Hindlimb muscle (tissue), 1 donor: ENCODE results near the gene TJAP1. TPM values are rescaled to one million over a fixed set of nuclear protein-coding genes. Genes with fewer than 3 reads are reported as not detected.
"Not testable (repeated sequence)": the region's sequence is repeated elsewhere in the genome, so short reads cannot be mapped to it uniquely, and the experiment has no call there.

ENCODE experiments used
- DNase-seq: peaks from one replicate; pipeline ENCODE4 v3.0.0-alpha.2; 2013
- polyA plus RNA-seq: library from polyadenylated mRNA; unstranded; fragments of 120-200 nt; gene quantifications from one replicate; pipeline ENCODE4 v1.2.1, GENCODE V29; 2013; ENCODE audit not compliant: insufficient read length

TJAP1 gene
- polyA plus RNA-seq, 1 donor, result 32.4 TPM

DNA sequence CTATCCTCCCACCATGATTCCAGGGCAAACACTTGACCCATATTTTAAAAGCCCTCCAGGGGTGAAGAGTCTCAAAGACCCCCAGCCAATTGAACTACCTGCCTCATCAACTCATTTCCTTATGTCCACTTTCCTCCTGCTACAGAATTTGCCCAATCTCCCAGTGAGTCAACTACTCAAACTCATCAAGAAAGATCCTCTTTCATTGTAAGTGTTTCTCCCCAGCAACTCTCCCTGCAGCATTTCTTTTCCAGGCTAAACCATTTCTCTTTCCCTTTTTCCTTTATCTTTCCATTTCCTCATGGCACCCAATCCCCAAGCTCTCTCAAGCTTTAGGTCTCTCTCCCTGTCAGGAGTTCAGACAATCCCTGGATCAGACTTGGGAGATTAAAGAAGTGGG is 23.5 kb upstream of the TJAP1 start:
- DNase-seq, result no peak

DNA sequence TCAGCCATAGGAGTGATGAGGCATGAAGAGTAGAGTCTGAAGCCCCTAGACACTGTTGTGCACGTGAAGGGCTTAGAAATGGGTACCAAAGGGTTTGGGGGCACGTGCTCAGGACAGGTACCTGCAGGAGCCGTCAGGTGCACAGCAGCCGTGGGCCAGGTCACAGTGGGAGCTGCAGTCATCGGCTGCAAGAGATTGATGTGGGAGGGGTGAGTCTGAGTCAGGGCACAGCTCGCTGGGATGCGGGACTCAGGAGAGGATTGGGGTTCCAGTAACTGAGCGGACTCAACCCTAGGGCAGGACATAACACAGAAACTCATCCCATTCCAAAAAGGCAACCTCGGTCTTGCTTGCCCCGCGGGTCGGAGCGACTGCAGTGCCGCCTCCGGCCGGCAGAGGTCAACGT is 23.1 kb upstream of the TJAP1 start:
- DNase-seq, result no peak

DNA sequence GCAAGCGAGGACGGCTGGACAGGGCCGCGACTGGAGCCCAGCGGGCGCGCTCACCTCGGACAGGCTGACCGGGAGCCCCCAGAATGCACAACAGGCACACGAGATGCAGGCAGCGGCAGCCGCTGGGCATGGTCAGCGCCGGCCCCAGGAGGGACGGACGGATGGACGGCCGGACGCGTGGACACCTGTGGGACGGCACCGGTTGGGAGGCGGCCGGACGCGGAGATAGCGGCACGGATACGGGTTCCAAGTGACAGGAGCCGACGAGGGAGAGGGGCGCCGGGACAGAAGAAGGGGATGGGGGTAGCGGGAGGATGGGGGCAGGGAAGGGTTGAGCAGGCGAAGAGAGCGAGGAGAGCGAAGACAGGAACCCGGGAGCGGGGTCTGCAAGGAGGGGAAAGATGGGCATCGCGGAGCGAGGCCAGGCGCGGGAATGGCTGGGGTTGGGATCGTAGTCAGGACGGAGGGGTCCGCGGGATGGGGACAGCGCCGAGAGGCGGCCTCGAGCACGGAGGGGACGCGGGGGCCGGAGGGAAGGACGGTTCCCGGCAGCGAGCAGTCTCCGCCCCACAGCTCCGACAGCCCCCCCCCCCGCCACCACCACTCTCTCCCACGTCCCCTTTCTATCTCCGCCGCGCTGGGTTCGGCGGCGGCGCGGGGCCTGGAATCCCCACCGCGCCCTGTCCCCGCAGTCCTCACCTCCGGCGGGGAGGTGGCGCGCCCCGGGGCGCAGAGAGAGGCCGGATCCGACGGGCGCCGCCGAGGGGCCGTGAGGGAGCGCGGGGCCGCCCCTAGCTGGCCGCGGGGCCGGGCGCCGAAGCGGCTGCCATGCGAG is 22.5 kb upstream of the TJAP1 start:
- DNase-seq, result peak; percentile 87

DNA sequence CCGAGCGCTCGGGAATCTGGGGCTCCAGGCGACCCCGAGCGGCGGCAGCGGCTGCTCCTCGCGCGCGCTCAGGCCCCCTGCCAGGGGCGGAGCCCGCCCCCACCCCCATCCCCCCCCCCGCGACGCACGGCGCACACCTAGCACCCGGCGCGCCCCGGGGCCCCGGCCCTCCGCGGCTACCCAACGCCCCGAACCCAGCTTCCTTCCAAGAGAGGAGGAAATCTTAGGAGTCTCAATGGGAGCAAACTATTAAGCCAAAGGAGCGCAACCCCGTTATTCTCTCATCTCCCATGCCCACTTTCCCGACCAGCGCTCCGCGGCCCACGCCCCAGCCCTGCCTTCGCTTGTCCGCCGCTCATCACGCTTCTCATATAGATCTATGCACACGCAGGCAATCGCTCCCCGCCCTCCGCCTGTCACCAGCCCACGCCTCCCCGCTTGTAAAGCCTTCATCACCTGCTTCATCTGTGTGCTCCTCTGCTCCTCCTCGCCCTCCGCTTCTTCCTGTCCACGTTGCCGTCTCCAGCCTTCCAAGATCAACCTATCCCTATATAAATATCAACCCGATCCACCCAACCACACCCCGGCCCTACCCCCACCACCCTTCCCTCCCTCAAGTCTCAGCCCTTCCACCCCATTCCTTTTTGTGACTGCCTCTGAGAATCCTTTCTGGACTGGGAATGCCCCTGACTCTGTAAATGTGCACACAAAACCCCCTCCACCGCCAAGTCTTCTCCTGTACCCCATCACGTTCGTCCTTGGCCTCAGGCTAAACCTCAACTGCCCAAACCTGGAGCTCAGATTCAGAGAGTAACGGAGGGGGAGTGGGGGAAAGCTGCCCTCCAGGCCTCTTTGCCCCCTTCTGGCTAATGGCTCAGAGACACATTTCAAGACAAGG is 21.6 kb upstream of the TJAP1 start, which contains the start of gene DLK2:
Gene DLK2 (minus strand): TSS at position 18 of the 898 bp plus-strand sequence. CDS start 723 bp downstream, outside the sequence.
- no peak for DNase-seq

DNA sequence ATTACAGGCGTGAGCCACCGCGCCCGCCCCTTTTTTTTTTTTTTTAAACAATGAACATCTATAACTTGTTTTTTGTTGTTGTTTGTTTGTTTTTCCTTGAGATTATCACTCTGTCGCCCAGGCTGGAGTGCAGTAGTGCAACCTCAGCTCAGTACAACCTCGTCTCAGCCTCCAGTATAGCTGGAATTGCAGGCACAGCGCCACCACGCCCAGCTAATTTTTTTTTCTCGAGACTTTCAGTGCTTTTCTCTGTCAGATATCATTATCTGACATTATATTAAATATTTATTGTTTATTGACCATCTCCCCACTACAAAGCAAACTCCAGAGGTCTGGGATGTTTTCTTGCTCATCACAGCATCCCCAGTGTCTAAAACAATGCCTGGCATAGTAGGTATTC is 19.7 kb upstream of the TJAP1 start:
- DNase-seq, result no peak

DNA sequence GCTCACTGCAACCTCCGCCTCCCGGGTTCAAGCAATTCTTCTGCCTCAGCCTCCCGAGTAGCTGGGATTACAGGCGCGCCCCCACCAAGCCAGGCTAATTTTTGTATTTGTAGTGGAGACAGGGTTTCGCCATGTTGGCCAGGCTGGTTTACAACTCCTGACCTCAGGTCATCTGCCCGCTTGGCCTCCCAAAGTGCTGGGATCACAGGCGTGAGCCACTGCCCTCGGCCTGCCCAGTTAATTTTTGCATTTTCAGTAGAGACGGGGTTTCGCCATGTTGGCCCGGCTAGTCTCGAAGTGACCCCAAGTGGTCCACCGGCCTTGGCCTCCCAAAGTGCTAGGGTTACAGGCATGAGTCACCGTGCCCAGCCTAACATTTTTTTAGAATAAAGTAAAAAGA is 19.2 kb upstream of the TJAP1 start:
- DNase-seq, result not testable (repeated sequence)

DNA sequence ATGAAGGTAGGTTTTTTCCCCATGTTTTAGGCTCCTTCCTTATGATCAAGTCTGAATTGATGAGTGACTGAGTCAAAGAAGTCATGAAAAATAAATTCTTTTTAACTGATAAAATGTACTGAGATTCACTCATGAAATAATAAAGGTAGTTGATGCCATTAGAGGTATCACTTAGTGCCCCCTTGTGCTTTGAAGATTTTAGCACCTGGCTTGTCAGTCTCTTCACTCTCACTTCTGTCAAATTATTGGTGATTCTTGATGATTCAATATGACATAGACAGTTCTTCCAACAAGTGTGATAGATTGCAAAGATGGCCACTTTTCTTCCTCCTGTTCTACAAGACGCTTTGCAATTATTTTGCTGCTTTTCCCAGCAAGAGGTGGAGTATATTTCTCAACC is 17.8 kb upstream of the TJAP1 start:
- DNase-seq, result no peak

DNA sequence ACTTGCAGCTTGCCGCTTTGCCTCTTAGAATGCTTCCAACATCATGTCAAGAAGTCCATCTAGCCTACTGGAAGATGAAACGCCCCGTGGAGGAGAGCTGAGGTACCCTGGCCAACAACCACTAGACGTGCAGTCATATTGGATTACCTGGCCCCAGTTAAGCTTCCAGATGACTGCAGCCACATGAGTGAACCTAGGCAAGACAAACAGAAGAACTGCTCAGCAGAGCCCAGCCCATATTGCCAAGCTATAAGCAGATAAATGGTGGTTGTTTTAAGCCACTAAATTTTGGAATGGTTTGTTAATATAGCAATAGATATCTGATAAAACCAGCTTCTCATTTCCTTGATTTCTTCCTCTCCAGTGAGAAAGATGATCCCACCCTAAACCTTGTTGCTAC is 17.3 kb upstream of the TJAP1 start:
- DNase-seq, result no peak

DNA sequence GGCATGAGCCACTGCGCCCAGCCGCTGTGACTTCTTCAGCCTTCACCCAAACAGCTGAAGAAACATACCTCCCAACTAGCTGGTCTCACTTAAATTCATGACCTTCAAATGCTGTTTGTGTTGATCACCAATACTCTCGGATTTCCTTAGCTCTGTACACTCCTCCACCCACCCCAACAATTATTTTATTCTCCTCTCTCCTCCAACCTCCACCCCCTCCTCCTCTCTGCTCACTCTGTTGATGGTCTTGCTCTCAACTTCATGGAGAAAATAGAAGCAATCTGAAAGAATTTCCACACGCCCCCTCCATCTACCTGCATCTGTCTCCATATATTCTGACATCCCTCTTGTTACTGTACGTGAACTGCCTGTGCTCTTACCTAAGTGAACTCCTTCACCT is 15.4 kb upstream of the TJAP1 start:
- no peak for DNase-seq

DNA sequence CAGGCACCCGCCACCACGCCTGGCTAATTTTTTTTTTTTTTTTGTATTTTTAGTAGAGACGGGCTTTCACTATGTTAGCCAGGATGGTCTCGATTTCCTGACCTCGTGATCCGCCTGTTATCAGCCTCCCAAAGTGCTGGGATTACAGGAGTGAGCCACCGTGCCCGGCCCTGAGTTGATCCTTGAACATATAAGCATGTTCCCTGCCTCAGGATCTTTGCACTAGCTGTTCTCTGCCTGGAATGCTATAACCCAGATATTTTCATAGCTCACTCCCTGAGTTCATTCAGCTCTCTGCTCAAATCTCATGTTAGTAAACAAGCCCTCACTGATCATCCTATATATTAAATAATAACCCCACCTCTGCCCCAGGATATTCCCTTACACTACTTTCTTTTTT is 13.0 kb upstream of the TJAP1 start:
- DNase-seq, result no peak

DNA sequence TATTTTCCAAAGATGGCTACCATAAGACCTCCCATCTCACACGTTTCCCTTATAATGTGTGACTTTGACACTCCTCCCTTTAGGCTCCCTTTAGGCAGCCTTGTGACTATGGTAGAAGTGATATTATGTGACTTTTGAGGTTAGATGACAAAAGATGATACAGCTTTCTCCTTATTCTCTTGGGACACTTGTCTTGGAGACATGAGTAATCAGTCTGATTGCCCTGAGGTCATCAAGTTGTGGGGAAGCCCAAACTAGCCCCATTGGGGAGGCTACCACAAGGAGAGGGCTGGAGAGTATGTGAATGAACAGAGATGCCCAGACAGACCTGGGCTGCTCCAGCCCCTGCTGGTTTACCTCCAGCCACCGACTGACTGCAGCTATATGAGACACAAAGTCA is 11.4 kb upstream of the TJAP1 start:
- no peak for DNase-seq

DNA sequence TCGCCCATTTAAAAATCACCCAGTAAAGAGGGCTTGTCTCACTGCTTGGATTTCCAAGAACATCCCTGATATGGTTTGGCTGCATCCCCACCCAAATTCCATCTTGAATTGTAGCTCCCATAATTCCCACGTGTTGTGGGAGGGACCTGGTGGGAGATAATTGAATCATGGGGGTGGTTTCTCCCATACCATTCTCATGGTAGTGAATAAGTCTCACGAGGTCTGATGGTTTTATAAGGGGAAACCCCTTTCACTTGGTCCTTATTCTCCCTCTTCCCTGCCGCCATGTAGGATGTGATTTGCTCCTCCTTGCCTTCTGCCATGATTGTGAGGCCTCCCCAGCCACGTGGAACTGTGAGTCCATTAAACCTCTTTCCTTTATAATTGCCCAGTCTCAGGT is 10.1 kb upstream of the TJAP1 start:
- DNase-seq, result not testable (repeated sequence)

DNA sequence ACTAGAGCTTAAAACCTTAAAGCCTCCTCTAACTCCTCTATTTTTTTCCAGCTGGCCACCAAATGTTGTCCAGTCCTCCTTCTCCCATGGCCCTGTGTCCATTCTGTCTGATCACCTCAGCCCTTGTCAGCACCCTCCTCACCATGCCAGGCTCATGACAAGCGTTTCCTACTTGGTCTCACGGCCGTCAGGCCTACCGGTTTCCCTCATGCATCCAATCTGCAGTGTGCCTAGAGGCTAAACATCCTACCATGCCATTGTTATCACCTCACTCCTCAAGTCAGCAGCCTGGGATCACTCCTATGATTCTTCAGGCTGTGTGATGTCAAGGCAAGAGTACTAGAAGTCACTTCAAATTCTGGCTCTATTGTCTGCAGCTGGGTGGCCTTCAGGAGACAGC is 9.6 kb upstream of the TJAP1 start:
- DNase-seq, result no peak

DNA sequence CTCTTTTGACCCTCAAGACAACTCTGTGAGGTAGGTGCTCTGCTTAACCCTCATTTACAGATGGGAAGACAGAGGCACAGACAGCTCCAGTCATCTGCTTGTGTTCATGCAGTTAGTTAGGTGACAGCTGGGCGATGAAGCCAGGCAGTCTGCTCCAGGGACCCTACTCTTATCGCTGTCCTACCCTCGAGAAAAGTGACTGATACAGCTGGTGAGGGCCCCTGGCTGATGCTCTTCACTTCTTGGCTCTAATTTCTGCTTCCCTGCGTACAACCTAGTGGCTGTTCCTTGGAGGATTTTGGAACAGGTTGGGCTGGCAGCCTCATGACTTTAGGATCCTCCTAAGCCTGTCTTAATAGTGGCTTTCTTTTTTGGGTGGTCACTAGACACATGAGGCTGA is 9.1 kb upstream of the TJAP1 start:
- no peak for DNase-seq

DNA sequence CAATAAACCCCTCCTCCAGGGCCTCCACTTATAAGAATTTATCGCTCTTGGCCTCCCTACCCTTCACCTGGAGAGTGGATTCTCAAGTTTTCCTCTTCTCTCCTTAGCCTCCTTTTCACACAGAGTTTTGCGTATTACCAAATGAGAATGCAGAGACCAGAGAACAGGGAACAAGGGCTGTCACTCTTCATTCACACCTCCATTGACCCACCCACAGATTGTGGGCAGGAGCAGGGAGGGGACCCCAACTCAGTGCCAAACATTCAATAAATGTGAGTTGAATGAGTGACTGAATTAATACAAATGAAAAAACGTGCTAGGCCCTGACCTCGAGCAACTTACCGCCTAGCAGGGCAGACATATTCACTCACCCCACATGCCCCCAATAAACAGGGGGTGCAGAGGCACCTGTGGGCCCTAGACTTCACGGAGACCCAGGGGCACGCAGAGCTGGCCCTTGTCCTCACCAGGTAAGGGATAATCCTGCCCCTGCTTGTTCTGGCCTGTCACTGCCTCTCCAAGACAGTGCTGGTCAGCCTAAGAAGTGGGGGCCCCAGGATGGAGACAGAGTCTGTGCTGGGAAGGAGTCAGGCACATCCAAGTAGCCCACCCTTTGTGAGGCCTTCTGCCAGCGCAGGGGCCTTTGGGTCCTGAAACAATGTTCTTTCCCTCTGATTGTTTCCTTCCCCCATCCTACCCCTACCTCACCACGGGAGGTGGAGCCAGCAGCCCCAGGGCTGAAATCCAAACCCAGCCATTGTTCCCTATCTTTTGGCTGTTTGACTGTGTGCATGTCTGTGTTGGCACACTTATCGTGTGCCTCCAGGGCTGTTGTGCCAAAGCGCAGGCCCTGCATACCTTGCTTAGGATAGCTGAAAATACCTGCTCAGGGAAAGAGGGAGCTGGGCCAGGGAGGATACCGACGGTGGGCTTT is 8.4 kb upstream of the TJAP1 start:
- DNase-seq, result no peak

DNA sequence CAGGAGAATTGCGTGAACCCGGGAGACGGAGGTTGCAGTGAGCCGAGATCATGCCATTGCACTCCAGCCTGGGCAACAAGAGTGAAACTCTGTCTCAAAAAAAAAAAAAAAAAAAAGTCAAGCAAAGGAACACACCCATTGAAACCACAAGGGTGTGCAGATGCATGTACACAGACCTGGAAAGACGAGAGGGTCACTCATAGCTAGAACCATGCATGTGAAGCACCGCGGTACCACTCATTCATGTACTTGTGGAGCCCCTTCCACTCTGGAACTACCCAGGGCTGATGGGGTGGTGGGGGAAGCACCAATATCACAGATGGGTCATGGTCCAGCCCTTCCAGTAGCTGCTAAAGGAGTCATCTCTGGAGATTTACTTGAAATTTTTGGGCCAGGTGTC is 7.4 kb upstream of the TJAP1 start:
- DNase-seq, result no peak

DNA sequence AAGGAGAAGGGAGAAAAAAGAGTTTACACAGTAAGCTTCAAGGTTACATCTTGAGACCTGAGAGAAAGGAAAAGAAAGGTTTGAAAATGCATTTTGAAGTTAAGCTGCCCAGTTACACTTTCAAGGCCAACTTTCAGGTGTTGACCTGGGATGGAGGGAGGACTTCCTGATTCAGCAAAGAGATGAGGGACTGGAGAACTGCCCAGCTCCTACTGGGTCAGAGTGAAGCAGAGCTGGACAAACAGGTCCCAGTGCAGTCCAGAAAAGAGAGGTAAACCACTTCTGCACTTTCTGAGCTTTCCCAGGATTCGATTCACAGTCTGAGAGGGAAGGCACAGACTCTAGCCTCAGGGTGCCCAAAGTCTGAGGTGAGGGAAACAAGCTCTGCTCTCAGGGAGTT is 6.0 kb upstream of the TJAP1 start:
- no peak for DNase-seq

DNA sequence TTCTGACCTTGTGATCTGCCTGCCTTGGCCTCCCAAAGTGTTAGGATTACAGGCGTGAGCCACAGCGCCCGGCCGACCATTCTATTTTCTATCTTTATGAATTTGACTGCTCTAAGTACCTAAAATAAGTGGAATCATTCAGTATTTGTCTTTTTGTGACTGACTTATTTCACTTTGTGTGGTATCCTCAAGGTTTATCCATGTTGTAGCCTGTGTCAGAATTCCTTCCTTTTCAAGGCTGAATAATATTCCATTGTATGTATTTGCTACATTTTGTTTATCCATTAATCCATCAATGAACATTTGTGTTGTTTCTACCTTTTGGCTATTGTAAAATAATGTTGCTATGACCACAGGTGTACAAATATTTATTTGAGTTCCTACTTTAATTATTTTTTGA is 4.9 kb upstream of the TJAP1 start:
- no peak for DNase-seq

DNA sequence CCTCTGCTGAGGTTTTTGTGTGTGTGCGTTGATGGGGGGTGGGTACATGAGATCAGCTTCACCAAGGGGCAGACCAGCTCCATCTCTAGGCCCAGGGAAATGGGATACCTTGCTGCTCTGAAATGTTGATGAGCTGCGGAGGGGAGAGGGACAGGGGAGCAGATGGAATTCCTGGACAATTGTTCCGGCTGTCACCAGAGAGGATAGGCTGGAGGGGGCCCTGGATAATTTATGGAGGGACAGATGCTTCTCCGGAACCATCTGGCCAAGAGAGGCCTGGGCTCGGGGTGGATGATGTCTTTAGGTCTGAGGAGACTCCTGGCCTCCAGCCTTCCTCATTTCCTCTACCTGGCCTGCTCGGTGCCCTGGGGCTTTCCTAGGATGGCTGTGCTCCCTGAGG is 1.9 kb upstream of the TJAP1 start:
- no peak for DNase-seq

DNA sequence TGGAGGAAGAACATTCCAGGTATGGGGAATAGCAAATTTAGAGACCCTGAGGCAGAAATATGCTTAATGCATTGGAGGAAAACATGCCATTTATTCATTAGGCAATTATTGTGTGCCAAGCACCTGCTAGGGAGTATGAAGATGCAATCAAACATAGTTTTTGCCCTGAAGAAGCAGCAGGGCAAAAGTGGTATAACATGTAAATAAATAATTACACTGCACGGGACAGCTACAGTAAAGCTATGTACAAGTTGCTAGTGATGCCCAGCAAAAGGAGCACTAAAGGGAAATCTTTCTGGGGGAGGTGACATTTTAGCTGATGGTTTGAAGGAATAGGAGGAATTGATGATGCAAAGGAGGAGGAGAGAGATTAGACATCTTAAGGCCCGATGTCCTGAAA is 624 bp upstream of the TJAP1 start:
- no peak for DNase-seq

DNA sequence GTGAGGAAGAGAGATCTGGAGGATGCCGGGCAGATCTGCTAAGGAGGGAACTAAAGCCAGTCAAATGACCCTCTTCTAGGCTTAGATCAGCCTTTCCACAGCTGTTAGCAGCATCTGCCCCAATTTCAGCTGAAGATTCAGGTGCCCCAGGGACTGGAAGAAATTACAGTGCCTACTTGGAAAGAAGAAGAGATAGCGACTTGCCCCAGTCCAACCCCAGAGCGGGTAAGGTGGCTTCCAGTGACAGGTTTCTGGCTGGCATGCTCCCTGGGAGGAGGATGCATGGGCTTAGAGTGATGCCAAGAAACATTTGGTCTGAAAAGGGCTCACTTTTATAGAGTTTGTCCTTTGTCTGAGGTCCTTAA is 620 bp downstream of the TJAP1 start:
- DNase-seq, result no peak

DNA sequence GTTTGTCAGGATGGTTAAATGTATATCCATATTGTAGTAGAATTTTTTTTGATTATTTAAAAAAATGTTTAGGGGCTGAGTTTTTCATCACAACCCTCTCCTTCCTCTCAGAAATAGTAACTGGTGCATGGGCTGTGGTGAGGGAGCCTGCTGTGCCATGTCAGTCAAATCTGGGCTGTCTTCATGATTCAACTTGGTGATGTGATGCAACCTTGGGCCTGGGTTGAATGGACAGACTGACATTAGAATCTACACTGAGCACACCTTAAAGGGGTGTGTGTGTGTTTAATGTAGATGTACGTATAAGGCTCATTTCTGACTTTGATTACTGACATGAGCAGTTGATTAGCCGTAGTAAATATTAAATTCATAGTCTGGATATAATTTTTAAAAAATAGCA is 3.7 kb downstream of the TJAP1 start:
- DNase-seq, result no peak
